ENCODE measurements around the gene UBE3C. TPM values are rescaled to one million over a fixed set of nuclear protein-coding genes. Genes with fewer than 3 reads are reported as not detected.
"Not testable (repeated sequence)": the region's sequence is repeated elsewhere in the genome, so short reads cannot be mapped to it uniquely, and the experiment has no call there.

The UBE3C gene
- total RNA-seq, 1 donor from 2014 or later: 85.7 TPM

DNA sequence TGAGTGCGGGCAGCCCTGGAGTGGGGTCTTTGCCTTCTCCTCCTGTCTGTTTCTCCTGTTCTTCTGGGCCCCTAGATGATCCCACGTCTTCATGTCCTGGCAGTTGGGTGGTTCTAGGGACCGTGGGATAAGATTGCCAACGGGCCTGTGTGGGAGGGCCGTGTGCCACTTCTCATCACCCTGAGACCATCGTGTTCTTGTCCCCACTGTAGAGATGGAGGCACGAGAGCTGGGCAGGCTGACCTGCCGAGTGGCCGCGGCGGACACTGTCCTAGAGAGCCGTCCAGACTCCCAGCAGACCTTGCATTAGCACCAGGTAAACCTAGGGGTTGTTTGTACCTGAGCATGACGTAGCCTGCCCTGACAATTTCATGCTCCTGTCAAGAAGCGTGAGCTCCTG is 18.5 kb upstream of the UBE3C start:
- no peak overlapping the region for H3K27ac Mint-ChIP-seq
- no peaks in the 10 kb centered on the region for H3K27me3 Mint-ChIP-seq (ENCODE audit: low read depth)
- intact Hi-C loops (cut with micrococcal nuclease): no loop called here
- H3K9me3 Mint-ChIP-seq: no peaks in the 10 kb centered on the region
- no peaks in the 10 kb centered on the region for H3K36me3 Mint-ChIP-seq (ENCODE audit: low read depth)
- no peaks in the 10 kb centered on the region for H3K4me1 Mint-ChIP-seq (ENCODE audit: low read depth)
- no peak overlapping the region for H3K4me3 Mint-ChIP-seq (ENCODE audit: low read depth)
- DNase-seq (ENCODE audit: low spot score): no peak

DNA sequence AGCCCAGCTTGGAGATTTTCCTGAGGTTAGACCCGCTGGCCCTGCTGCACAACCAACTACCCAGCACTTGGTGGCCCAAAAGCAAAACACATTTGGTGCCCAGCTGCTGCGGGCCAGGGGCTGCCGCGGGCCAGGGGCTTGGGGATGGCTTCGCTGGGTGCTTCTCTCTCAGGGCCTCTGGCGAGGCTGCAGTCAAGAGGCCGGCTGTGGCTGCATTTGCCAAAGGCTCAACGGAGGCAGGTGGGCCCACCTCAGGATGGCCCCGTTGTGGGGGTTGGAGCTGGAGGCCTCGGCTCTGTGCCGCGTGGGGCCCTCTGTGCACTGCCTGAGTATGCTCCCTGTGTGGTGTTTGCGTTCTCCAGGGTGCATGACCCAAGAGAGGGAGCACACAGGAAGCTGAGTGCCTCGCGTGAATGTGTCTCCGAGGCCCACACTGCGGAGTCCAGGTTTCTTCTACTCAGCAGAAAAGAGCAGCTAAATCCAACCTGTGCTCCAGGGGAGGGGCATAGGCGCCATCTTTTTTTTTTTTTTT is 17.5 kb upstream of the UBE3C start:
- H3K27ac Mint-ChIP-seq: no peak overlapping the region
- no peaks in the 10 kb centered on the region for H3K36me3 Mint-ChIP-seq (ENCODE audit: low read depth)
- H3K4me1 Mint-ChIP-seq (ENCODE audit: low read depth): no peaks in the 10 kb centered on the region
- no peak overlapping the region for H3K4me3 Mint-ChIP-seq (ENCODE audit: low read depth)
- no peak for DNase-seq (ENCODE audit: low spot score)
- H3K9me3 Mint-ChIP-seq: no peaks in the 10 kb centered on the region
- intact Hi-C loops (cut with micrococcal nuclease): no loop called here
- no peaks in the 10 kb centered on the region for H3K27me3 Mint-ChIP-seq (ENCODE audit: low read depth)

DNA sequence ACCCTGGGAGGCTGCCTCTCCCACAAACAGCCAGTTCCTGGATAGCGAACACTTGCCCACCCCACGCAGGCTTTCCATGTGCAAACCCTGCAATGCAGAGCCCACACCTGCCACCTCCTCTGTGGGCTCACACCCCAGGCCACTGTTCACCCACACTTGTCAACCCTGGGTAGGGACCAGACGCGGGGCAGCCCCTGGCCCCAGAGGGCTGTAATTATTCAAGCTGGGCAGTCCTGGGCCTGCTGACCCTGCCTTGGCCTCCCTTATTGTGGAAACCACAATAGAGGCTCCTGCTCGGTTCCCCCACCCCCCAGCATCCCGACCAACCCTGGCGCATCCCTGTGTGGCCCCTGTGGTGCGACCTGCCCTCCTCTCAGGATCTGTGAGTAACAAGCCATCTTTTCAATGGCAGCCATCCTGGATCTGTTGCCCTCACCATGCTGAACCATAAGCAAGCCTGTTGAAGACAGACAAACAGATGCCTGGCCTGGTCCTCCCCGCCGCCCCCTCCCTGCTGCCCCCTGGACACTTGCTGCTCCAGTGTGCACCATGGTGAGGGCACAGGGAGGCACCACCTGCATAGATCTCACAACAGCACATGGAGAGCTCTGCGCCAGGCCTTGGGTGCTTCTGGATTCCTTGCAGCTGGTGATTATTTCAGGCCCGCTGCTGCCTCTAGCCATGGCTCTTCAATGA is 15.8 kb upstream of the UBE3C start:
- Mint-ChIP-seq H3K9me3 (no peaks in the 10 kb centered on the region), H3K36me3 (ENCODE audit: low read depth) (no peaks in the 10 kb centered on the region), H3K27me3 (ENCODE audit: low read depth) (peaks cover 2% of the 10 kb centered on the region), H3K4me1 (ENCODE audit: low read depth) (no peaks in the 10 kb centered on the region), H3K4me3 (ENCODE audit: low read depth) (no peak overlapping the region), H3K27ac (no peak overlapping the region)
- intact Hi-C loops (cut with micrococcal nuclease): no loop called here
- no peak for DNase-seq (ENCODE audit: low spot score)

GRCh38 chr7:157124690-157125089 is 14.0 kb upstream of the UBE3C start:
- Mint-ChIP-seq H3K4me3 (ENCODE audit: low read depth) (no peak overlapping the region), H3K36me3 (ENCODE audit: low read depth) (no peaks in the 10 kb centered on the region), H3K4me1 (ENCODE audit: low read depth) (no peaks in the 10 kb centered on the region), H3K27ac (no peak overlapping the region), H3K9me3 (no peaks in the 10 kb centered on the region), H3K27me3 (ENCODE audit: low read depth) (peaks cover 3% of the 10 kb centered on the region)
- no peak for DNase-seq (ENCODE audit: low spot score)
- intact Hi-C loops (cut with micrococcal nuclease): no loop called here

- Mint-ChIP-seq H3K4me1 (ENCODE audit: low read depth) (no peaks in the 10 kb centered on the region), H3K4me3 (ENCODE audit: low read depth) (no peak overlapping the region), H3K27me3 (ENCODE audit: low read depth) (peaks cover 5% of the 10 kb centered on the region), H3K9me3 (no peaks in the 10 kb centered on the region), H3K36me3 (ENCODE audit: low read depth) (no peaks in the 10 kb centered on the region), H3K27ac (no peak overlapping the region)
- no peak for DNase-seq (ENCODE audit: low spot score)
- intact Hi-C loops (cut with micrococcal nuclease): no loop called here
Measured at GRCh38 chr7:157125376-157126223, 13.1 kb upstream of the UBE3C start.

DNA sequence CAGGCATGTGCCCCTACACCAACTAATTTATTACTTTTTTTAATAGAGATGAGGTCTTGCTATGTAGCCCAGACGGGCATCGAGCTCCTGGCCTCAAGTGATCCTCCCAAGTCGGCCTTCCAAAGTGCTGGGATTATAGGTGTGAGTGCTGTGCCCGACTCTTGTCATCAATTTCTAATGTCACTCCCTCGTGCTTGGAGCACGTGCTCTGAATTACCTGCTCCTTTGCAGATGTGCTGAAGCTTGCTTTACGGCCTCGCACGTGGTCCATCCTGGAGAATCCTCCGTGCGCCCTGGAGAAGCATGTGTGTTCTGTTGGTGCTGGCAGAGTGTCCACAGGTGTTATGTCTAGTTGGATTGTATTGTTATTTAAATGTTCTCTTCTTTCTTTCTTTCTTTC is 11.8 kb upstream of the UBE3C start:
- Mint-ChIP-seq H3K36me3 (ENCODE audit: low read depth) (no peaks in the 10 kb centered on the region), H3K4me1 (ENCODE audit: low read depth) (no peaks in the 10 kb centered on the region), H3K4me3 (ENCODE audit: low read depth) (no peak overlapping the region), H3K27ac (no peak overlapping the region), H3K27me3 (ENCODE audit: low read depth) (peaks cover 11% of the 10 kb centered on the region), H3K9me3 (no peaks in the 10 kb centered on the region)
- intact Hi-C loops (cut with micrococcal nuclease): no loop called here
- no peak for DNase-seq (ENCODE audit: low spot score)

DNA sequence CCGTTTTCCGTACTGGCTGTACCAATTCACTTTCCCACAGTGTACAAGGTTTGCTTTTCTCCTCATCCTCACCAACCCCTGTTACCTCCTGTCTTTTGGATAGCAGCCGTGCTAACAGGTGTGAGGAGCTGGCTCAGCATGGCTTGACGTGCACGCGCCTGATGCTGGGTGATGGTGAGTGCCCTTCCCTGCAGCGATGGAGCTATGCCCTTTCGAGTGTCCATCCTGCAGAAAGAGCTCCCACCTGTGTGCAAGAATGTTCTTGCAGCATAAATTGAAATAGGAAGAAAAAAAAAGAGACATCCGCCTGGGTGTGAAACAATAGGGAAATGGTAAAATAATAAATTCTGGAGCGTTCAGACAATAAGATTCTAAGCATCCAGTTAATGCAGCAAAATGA is 9.5 kb upstream of the UBE3C start:
- H3K9me3 Mint-ChIP-seq: no peaks in the 10 kb centered on the region
- intact Hi-C loops (cut with micrococcal nuclease): no loop called here
- no peaks in the 10 kb centered on the region for H3K4me1 Mint-ChIP-seq (ENCODE audit: low read depth)

GRCh38 chr7:157129907-157130460 is 8.7 kb upstream of the UBE3C start:
- peaks cover 11% of the 10 kb centered on the region for H3K27me3 Mint-ChIP-seq (ENCODE audit: low read depth)
- intact Hi-C loops (cut with micrococcal nuclease): no loop called here
- no peaks in the 10 kb centered on the region for H3K9me3 Mint-ChIP-seq
- H3K4me1 Mint-ChIP-seq (ENCODE audit: low read depth): no peaks in the 10 kb centered on the region
- no peak overlapping the region for H3K4me3 Mint-ChIP-seq (ENCODE audit: low read depth)
- no peak for DNase-seq (ENCODE audit: low spot score)
- H3K27ac Mint-ChIP-seq: no peak overlapping the region
- no peaks in the 10 kb centered on the region for H3K36me3 Mint-ChIP-seq (ENCODE audit: low read depth)

More for the DNA sequence above, 9.5 kb upstream of the UBE3C start:
- DNase-seq (ENCODE audit: low spot score): no peak
- Mint-ChIP-seq H3K27me3 (ENCODE audit: low read depth) (peaks cover 11% of the 10 kb centered on the region), H3K27ac (no peak overlapping the region), H3K4me3 (ENCODE audit: low read depth) (no peak overlapping the region), H3K36me3 (ENCODE audit: low read depth) (no peaks in the 10 kb centered on the region)

DNA sequence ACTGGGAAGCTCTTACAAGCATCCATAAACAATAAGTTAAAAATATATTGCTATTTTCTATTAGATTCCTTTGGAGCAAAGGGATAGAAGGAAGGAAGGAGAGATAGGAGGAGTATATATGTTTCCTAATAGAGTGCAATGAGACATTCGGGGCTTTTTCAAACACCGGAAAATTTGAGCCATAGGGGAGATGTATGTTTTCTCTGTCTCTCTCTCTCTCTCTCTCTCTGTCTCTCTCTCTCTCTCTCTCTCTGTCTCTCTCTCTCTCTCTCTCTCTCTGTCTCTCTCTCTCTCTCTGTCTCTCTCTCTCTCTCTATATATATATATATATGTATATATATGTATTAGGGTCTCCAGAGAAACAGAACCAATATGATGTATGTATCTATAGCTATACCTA is 7.9 kb upstream of the UBE3C start:
- H3K27me3 Mint-ChIP-seq (ENCODE audit: low read depth): peaks cover 11% of the 10 kb centered on the region
- DNase-seq (ENCODE audit: low spot score); H3K27ac Mint-ChIP-seq; H3K9me3 Mint-ChIP-seq; H3K4me1 Mint-ChIP-seq (ENCODE audit: low read depth); intact Hi-C loops (cut with micrococcal nuclease); H3K36me3 Mint-ChIP-seq (ENCODE audit: low read depth); H3K4me3 Mint-ChIP-seq (ENCODE audit: low read depth): not testable (repeated sequence)

- Mint-ChIP-seq H3K4me1 (ENCODE audit: low read depth) (peaks cover 4% of the 10 kb centered on the region), H3K36me3 (ENCODE audit: low read depth) (no peaks in the 10 kb centered on the region), H3K4me3 (ENCODE audit: low read depth) (no peak overlapping the region), H3K27me3 (ENCODE audit: low read depth) (peaks cover 10% of the 10 kb centered on the region), H3K9me3 (no peaks in the 10 kb centered on the region), H3K27ac (no peak overlapping the region)
- intact Hi-C loops (cut with micrococcal nuclease): no loop called here
- no peak for DNase-seq (ENCODE audit: low spot score)
Measured at GRCh38 chr7:157132796-157133195, 5.9 kb upstream of the UBE3C start.

DNA sequence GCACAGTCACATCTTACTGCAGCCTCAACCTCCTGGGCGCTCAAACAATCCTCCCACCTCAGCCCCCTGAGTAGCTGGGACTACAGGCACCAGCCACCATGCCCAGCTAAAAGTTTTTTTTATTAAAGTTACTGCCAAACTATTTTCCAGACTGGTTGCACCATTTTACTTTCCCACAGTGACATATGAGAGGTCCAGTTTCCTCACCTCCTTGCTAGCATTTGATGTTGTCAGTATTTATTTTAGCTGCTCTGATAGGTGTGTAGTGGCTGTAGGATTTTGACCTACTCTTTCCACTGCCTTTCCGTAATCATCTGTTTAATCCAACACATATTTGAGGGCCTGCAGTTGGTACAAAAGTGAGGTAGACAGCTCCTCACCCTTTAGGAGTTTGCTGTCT is 5.4 kb upstream of the UBE3C start:
- H3K4me1 Mint-ChIP-seq (ENCODE audit: low read depth): peaks cover 4% of the 10 kb centered on the region
- intact Hi-C loops (cut with micrococcal nuclease): no loop called here
- peaks cover 10% of the 10 kb centered on the region for H3K27me3 Mint-ChIP-seq (ENCODE audit: low read depth)

DNA sequence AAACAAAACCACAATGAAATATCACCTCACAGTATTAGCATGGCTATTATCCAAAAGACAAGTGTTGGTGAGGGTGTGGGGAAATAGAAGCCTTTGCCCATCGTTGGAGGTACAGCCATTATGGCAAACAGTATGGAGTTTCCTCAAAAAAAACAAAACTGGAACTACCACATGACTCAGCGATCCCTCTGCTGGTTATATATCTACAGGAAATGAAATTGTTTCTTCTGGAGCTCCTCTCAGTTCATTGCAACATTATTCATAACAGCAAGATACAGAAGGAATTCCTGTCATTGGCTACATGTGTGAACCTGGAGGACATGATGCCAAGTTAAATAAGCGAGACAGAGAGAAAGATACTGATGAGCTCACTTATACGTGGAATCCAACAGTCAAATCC is 2.4 kb upstream of the UBE3C start:
- Mint-ChIP-seq H3K27ac (no peak overlapping the region), H3K4me3 (ENCODE audit: low read depth) (peak overlapping the region; percentile 39), H3K9me3 (no peaks in the 10 kb centered on the region), H3K27me3 (ENCODE audit: low read depth) (peaks cover under 1% of the 10 kb centered on the region), H3K36me3 (ENCODE audit: low read depth) (peaks cover 19% of the 10 kb centered on the region), H3K4me1 (ENCODE audit: low read depth) (peaks cover 19% of the 10 kb centered on the region)
- DNase-seq (ENCODE audit: low spot score): no peak
- intact Hi-C loops (cut with micrococcal nuclease): loop anchor here (5.0 kb wide), 2 partner anchors 201 to 1494 kb away; partner anchors contain the start of genes DNAJB6 and RBM33

More for the DNA sequence above, 5.4 kb upstream of the UBE3C start:
- no peaks in the 10 kb centered on the region for H3K36me3 Mint-ChIP-seq (ENCODE audit: low read depth)
- H3K4me3 Mint-ChIP-seq (ENCODE audit: low read depth): no peak overlapping the region
- no peak overlapping the region for H3K27ac Mint-ChIP-seq
- H3K9me3 Mint-ChIP-seq: no peaks in the 10 kb centered on the region
- no peak for DNase-seq (ENCODE audit: low spot score)

DNA sequence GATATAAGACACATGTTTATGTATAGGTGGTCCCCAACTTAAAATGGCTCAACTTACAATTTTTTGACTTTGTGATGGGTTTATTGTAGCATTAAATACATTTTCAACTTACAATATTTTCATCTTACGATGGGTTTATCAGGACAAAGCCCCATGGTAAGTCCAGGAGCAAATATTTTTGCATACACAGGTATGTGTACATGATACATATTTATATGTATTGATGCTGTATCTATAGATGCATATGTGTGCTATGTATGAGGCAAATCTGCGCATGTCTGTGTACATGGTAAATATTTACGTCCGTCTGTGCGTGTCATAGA is 664 bp upstream of the UBE3C start:
- H3K9me3 Mint-ChIP-seq: no peaks in the 10 kb centered on the region
- peaks cover 33% of the 10 kb centered on the region for H3K36me3 Mint-ChIP-seq (ENCODE audit: low read depth)
- peak overlapping the region; percentile 96 for H3K27ac Mint-ChIP-seq
- H3K27me3 Mint-ChIP-seq (ENCODE audit: low read depth): no peaks in the 10 kb centered on the region
- peak overlapping the region; percentile 86 for H3K4me3 Mint-ChIP-seq (ENCODE audit: low read depth)
- DNase-seq (ENCODE audit: low spot score): no peak
- intact Hi-C loops (cut with micrococcal nuclease): loop anchor here (1.0 to 5.0 kb wide), 3 partner anchors 199 to 1496 kb away; partner anchors contain the start of genes DNAJB6, LMBR1 and RBM33
- peaks cover 28% of the 10 kb centered on the region for H3K4me1 Mint-ChIP-seq (ENCODE audit: low read depth)

All from activated T-helper 2 cell treated with anti-CD3 and anti-CD28 coated beads, Interferon-gamma antibody, Interleukin-2, Interleukin-4, amounts not matched to agents 10 μg/mL and 5 μg/mL and 100 μg/mL, durations not matched to agents 14 hours and 24 hours and 36 hours (primary cell).